Neural cell (in vitro differentiated cells): ENCODE data around the gene CLIC1. TPM values are rescaled to one million over a fixed set of nuclear protein-coding genes. Genes with fewer than 3 reads are reported as not detected.

ENCODE experiments used
- H2AFZ ChIP-seq: fragments of 200-600, 300-800 bp; sonication (generic), shearing (Covaris generic); 2 replicates; pipeline ENCODE4 v1.6.0; 2014; ENCODE audit warnings: low read depth, mild to moderate bottlenecking, antibody characterized with exemption, low read length, moderate library complexity
- H3F3A ChIP-seq: fragments of 200-600 bp; shearing (Covaris generic); 2 replicates; pipeline ENCODE4 v1.6.1; 2016; ENCODE audit warnings: mild to moderate bottlenecking, moderate library complexity, mixed read lengths, antibody characterized with exemption, low read length; ENCODE audit not compliant: insufficient read depth, poor library complexity, severe bottlenecking
- H3K27ac ChIP-seq: fragments of 200-600, 300-800 bp; sonication (generic), shearing (Covaris generic); 2 replicates; pipeline ENCODE4 v1.5.1; 2014; ENCODE audit warnings: mild to moderate bottlenecking, low read length, moderate library complexity
- H3K27me3 ChIP-seq: fragments of 300-800, 200-600 bp; sonication (generic), shearing (Covaris generic); 2 replicates; pipeline ENCODE4 v1.6.0; 2014; ENCODE audit warnings: mild to moderate bottlenecking, low read depth, low read length, moderate library complexity; ENCODE audit not compliant: insufficient read depth
- H3K36me3 ChIP-seq: fragments of 300-800, 200-600 bp; sonication (generic), shearing (Covaris generic); 2 replicates; pipeline ENCODE4 v1.5.1; 2014; ENCODE audit warnings: mild to moderate bottlenecking, antibody characterized with exemption, low read length, moderate library complexity; ENCODE audit not compliant: insufficient read depth
- H3K4me2 ChIP-seq: fragments of 300-800, 200-600 bp; sonication (generic), shearing (Covaris generic); 2 replicates; pipeline ENCODE4 v1.6.0; 2014; ENCODE audit warnings: mild to moderate bottlenecking, low read length
- H3K4me3 ChIP-seq: fragments of 300-800, 200-600 bp; sonication (generic), shearing (Covaris generic); 2 replicates; pipeline ENCODE4 v1.5.1; 2014; ENCODE audit warnings: mild to moderate bottlenecking, low read length, moderate library complexity
- H3K79me2 ChIP-seq: fragments of 200-600 bp; shearing (Covaris generic); replicated peaks from 2 replicates; pipeline ENCODE4 v1.6.0; 2014; ENCODE audit warnings: mild to moderate bottlenecking, low read length, moderate library complexity; ENCODE audit not compliant: insufficient read depth
- H3K9ac ChIP-seq: fragments of 300-800, 200-600 bp; sonication (generic), shearing (Covaris generic); 2 replicates; pipeline ENCODE4 v1.6.1; 2016; ENCODE audit warnings: mild to moderate bottlenecking, low read length, mixed read lengths
- H3K9me2 ChIP-seq: fragments of 200-600 bp; shearing (Covaris generic); 2 replicates; pipeline ENCODE4 v1.6.1; 2016; ENCODE audit warnings: mild to moderate bottlenecking, low read length, mixed read lengths; ENCODE audit not compliant: insufficient read depth
- H3K9me3 ChIP-seq: fragments of 200-600, 300-800 bp; sonication (generic), shearing (Covaris generic); 2 replicates; pipeline ENCODE4 v1.6.1; 2016; ENCODE audit warnings: mild to moderate bottlenecking, mixed run types, low read length, moderate library complexity, mixed read lengths
- H4K20me1 ChIP-seq: fragments of 200-600 bp; shearing (Covaris generic); 2 replicates; pipeline ENCODE4 v1.6.1; 2016; ENCODE audit warnings: mild to moderate bottlenecking, mixed run types; ENCODE audit not compliant: insufficient read depth
- EP300 ChIP-seq: fragments of 450-650 bp; conservative IDR thresholded peaks from 2 replicates; pipeline ENCODE4 v1.6.1; 2014; ENCODE audit warnings: antibody characterized with exemption, mild to moderate bottlenecking, moderate library complexity; ENCODE audit not compliant: poor library complexity, severe bottlenecking
- EZH2 ChIP-seq: fragments of 200-600, 300-800 bp; shearing (Covaris generic), sonication (generic); IDR thresholded peaks from 2 replicates; pipeline ENCODE4 v1.6.1; 2014; ENCODE audit warnings: antibody characterized with exemption, low read length, borderline replicate concordance, mild to moderate bottlenecking; ENCODE audit not compliant: insufficient read depth, poor library complexity, severe bottlenecking
- MXI1 ChIP-seq: fragments of 450-650 bp; conservative IDR thresholded peaks from 2 replicates; pipeline ENCODE4 v1.6.1; 2014; ENCODE audit warnings: antibody characterized with exemption, mild to moderate bottlenecking; ENCODE audit not compliant: poor library complexity, severe bottlenecking
- POLR2AphosphoS5 ChIP-seq: IDR thresholded peaks from 2 replicates; pipeline ENCODE4 v1.6.1; 2012
- RAD21 ChIP-seq: fragments of 450-650 bp; conservative IDR thresholded peaks from 2 replicates; pipeline ENCODE4 v1.6.1; 2014; ENCODE audit warnings: antibody characterized with exemption, mild to moderate bottlenecking, moderate library complexity
- SMC3 ChIP-seq: fragments of 450-650 bp; conservative IDR thresholded peaks from 2 replicates; pipeline ENCODE4 v1.6.1; 2014; ENCODE audit warnings: antibody characterized with exemption, mild to moderate bottlenecking, moderate library complexity; ENCODE audit not compliant: poor library complexity
- TAF1 ChIP-seq: IDR thresholded peaks from 2 replicates; pipeline ENCODE4 v1.6.1; 2012; ENCODE audit warnings: low read depth
- polyA plus RNA-seq: library from polyadenylated mRNA; depleted of rRNA; stranded (reverse); fragments of >200 nt; gene quantifications from 2 replicates; pipeline ENCODE4 v1.2.3, GENCODE V29; 2014
- TF ChIP-seq, protein P1 (sequence below): fragments of 450-650 bp; IDR thresholded peaks from 2 replicates; pipeline ENCODE4 v1.5.1; 2014; ENCODE audit warnings: antibody characterized with exemption, mild to moderate bottlenecking, moderate library complexity; ENCODE audit not compliant: poor library complexity, severe bottlenecking
- TF ChIP-seq, protein P2 (sequence below): IDR thresholded peaks from 2 replicates; pipeline ENCODE4 v1.6.1; 2012; ENCODE audit warnings: borderline replicate concordance

Gene CLIC1
- polyA plus RNA-seq, 1 donor from 2014 or later, result 5.5 TPM

DNA sequence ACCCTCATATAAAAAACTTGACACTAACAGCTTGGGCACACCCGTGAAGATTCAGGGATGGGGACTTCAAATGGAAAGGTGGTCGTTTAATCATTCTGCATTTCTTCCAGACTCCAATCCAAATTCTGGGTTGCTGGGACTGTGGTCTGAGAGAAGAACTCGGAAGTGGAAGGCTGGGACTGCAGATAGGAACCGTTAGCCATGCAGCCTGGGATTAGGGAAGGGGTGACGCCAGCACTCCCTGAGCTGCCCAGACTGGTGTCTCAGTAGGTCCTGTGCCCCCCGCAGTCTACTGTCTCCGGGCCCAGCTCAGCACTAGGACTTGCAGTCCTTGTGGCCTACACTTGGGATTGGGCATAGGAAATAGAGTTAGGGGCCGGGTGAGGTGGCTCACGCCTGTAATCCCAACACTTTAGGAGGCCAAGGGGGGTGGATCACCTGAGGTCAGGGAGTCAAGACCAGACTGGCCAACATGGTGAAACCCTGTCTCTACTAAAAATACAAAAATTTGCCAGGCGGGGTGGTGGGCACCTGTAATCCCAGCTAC lies 511 bp upstream of the CLIC1 start (continued):
- TF ChIP-seq, protein P1, sequence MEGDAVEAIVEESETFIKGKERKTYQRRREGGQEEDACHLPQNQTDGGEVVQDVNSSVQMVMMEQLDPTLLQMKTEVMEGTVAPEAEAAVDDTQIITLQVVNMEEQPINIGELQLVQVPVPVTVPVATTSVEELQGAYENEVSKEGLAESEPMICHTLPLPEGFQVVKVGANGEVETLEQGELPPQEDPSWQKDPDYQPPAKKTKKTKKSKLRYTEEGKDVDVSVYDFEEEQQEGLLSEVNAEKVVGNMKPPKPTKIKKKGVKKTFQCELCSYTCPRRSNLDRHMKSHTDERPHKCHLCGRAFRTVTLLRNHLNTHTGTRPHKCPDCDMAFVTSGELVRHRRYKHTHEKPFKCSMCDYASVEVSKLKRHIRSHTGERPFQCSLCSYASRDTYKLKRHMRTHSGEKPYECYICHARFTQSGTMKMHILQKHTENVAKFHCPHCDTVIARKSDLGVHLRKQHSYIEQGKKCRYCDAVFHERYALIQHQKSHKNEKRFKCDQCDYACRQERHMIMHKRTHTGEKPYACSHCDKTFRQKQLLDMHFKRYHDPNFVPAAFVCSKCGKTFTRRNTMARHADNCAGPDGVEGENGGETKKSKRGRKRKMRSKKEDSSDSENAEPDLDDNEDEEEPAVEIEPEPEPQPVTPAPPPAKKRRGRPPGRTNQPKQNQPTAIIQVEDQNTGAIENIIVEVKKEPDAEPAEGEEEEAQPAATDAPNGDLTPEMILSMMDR, result no peak
- TF ChIP-seq EP300, result no peak

DNA sequence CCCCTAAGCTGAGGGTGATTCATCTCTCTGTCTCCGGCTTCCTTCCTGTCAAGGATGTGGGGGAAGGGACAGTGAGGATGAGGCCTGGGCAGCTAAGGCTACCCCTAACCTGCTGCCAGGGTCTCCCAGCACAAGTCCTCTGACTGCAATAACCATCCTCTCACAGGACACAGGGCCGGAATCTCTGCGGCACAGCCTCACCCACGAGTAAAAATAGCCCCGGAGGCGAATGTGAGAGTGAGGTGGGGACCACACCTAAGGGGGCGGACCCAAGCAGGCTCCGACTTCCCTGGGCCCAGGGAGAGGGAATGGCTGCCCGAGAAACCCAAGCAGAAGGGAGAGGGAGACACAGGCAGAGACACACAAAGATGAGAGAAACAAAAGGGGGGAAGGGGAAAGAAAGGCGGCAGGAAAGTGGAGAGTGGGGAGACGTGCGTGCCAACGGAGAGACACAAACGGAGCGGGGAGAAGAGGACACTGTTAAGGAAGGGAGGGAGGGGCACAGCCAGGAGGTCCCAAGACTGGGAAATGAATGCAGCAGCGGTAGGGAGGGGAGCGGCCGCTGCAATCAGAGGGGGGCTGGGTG lies 1.4 kb downstream of the CLIC1 start:
- peak overlapping the region; percentile 52 for H3K4me3 ChIP-seq
- H3K27ac ChIP-seq, result no peak overlapping the region
- no peaks in the 10 kb centered on the region for H3K27me3 ChIP-seq
- no peak overlapping the region for H3K4me2 ChIP-seq
- H3K79me2 ChIP-seq, result peaks cover 11% of the 10 kb centered on the region
- H3K9ac ChIP-seq, result peak overlapping the region; percentile 49
- no peaks in the 10 kb centered on the region for H4K20me1 ChIP-seq
- H3K9me2 ChIP-seq, result no peaks in the 10 kb centered on the region
- peak overlapping the region; percentile 65 for H2AFZ ChIP-seq
- no peaks in the 10 kb centered on the region for H3F3A ChIP-seq
- H3K9me3 ChIP-seq, result no peaks in the 10 kb centered on the region
- TF ChIP-seq EZH2 (no peak), TAF1 (no peak), EP300 (no peak), MXI1 (no peak), POLR2AphosphoS5 (no peak), RAD21 (no peak), SMC3 (no peak)
- TF ChIP-seq, protein P1, result no peak
- TF ChIP-seq, protein P2, sequence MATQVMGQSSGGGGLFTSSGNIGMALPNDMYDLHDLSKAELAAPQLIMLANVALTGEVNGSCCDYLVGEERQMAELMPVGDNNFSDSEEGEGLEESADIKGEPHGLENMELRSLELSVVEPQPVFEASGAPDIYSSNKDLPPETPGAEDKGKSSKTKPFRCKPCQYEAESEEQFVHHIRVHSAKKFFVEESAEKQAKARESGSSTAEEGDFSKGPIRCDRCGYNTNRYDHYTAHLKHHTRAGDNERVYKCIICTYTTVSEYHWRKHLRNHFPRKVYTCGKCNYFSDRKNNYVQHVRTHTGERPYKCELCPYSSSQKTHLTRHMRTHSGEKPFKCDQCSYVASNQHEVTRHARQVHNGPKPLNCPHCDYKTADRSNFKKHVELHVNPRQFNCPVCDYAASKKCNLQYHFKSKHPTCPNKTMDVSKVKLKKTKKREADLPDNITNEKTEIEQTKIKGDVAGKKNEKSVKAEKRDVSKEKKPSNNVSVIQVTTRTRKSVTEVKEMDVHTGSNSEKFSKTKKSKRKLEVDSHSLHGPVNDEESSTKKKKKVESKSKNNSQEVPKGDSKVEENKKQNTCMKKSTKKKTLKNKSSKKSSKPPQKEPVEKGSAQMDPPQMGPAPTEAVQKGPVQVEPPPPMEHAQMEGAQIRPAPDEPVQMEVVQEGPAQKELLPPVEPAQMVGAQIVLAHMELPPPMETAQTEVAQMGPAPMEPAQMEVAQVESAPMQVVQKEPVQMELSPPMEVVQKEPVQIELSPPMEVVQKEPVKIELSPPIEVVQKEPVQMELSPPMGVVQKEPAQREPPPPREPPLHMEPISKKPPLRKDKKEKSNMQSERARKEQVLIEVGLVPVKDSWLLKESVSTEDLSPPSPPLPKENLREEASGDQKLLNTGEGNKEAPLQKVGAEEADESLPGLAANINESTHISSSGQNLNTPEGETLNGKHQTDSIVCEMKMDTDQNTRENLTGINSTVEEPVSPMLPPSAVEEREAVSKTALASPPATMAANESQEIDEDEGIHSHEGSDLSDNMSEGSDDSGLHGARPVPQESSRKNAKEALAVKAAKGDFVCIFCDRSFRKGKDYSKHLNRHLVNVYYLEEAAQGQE, result no peak
- H3K36me3 ChIP-seq, result no peaks in the 10 kb centered on the region
